HG02610 (cell line): ENCODE data around the gene SCNN1A.

ENCODE experiments used
- ATAC-seq: cut with Tn5 transposase; IDR thresholded peaks from one replicate; pipeline ENCODE4 v1.9.1; 2021; ENCODE audit warnings: mild to moderate bottlenecking, moderate library complexity; ENCODE audit not compliant: unreplicated experiment

The SCNN1A gene

DNA sequence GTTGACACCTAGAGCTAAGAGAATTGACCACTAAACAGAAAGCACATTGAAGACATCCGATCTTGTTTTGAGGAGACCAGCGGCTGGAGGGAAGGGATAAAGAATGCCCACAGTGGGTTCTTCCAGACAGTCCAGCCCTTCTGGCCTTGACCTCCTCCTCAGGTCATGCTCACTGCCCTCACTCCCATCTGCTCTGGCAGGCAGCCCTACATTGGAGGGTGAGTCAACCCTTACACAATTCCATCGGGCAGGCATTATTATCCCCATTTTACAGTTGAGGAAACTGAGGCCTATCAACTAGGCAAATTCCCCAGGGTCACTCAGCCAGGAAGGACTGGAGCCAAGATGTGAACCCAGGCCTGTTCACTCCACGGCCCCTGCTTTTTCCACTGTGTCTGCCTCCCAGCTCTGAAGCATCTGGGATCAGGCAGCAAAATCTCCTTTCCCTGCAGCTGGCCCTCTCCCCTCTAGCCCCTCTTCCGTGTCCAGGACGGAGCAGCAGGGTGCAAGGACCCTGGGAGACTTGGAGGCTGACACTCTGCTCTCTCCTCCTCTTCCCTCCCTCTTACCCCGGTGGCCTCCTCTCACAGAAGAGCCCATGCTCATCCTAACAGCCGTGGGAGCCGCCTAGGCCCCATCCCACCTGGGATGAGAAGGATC is 5.3 kb downstream of the SCNN1A start:
- no peak for ATAC-seq

DNA sequence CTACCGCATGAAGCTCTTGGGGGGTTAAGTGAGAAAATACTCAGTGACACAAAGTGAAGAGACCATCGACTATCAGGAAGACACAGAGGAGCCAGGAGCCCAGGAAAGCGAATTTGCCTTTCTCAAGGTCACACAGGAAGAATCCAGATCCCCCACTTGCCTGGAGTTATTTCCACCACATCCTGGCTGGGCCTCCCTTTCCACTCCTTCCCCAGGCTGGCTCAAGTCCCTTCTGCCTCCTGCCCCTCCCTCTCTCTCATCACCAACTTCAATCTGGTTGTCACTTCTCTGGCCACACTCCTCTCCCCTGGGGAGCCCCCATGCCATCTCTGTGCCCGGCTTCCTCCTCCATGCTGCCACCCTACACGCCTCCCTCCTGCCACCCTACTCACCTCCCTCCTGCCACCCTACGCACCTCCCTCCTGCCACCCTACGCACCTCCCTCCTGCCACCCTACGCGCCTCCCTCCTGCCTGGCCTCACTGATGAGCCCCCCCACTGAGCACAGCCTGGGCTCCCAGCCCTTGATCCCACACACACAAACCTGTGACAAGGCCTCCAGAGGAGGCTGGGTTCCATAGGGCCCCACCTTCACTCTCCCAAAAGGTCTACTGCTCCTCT is 6.3 kb downstream of the SCNN1A start:
- ATAC-seq = no peak

DNA sequence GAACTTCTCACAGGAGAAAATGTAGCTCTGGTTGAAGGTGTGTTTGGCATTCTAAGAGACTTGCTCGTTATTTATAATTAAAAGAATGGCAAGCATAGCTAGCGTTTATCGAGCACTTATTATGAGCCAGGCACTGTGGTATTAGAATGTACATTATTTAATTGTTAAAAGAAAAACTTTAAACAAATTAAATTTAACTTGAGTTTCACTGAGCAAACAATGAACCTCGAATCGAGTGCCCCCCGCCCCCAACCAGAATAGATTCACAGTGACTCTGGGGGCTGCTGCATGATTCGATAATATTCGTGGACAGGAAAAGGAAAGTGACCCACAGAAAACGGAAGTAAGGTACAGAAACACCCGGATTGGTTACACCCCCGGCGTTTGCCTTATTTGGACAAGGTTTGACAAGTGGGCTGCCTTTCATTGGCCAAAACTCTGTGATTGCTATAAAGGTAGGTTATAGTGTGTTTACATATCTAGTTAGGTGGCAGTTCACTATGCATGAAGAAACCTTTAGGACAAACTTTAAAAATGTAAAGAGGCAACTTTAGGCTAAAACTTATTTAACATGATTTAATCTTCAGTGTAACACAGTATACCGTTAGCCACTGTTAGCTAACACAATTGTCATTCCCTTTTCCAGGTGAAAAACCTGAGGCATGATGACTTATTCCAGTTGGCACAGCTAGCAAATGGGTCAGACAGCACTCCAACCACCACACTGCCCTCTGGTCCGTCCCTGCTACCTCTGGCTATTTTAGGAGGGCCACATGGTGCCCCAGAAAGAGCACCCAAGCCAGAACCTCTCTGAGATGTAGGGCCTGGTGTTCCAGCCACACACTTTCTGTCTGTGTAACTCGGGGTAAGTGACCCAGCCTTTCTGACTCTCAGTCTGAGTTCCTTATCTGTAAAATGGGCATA is 7.1 kb downstream of the SCNN1A start:
- no peak for ATAC-seq

DNA sequence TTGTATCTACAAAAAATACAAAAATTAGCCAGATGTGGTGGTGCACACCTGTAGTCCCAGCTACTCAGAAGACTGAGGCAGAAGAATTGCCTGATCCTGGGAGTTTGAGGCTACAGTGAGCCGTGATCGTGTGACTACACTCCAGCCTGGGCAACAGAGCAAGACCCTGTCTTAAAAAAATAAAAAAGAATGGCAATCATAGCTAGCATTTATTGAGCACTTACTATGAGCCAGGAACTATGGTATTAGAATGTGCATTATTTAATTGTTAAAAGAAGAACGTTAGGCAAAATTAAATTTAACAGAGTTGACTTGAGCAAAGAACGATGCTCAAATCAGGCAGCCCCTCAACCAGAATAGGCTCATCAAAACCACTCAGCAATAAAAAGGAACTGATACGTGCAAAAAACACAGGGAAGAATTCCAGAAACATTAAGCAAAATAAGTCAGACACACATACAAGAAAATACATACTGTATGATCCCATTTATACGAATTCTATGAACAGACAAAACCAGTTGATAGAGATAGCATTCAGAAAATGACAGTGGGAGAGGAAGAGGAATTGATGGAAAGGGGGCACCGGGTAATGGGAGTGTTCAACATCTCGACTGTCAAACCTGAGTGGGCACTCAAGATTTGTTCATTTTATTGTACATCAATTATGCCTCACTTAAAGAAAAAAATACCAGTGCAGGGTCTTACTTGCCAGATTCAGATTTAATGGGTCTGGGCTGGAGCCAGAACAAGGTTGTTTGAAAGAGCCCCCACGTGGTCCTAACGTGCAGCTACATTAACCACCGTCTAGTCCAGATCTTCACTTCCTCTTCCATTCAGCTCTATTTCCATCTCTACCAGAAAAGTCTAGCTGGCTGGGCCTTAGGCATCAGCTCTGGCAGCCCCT is 8.0 kb downstream of the SCNN1A start:
- no peak for ATAC-seq

DNA sequence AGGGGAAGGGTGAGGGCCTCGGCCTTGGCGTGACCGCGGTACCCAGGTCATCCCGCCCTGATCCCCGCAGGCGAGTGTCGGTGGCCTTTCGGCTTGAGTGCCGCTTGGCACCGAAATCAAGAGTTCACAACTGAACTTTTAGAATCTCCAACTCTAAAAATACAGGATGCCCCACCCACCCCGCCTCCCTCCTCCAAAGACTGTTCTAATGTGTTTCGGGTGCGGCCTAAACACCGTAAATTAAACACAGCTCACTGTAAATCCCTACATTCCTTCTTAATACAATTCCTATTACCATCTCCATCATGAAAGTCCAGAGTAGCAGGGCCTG is 11.4 kb downstream of the SCNN1A start:
- ATAC-seq = no peak

DNA sequence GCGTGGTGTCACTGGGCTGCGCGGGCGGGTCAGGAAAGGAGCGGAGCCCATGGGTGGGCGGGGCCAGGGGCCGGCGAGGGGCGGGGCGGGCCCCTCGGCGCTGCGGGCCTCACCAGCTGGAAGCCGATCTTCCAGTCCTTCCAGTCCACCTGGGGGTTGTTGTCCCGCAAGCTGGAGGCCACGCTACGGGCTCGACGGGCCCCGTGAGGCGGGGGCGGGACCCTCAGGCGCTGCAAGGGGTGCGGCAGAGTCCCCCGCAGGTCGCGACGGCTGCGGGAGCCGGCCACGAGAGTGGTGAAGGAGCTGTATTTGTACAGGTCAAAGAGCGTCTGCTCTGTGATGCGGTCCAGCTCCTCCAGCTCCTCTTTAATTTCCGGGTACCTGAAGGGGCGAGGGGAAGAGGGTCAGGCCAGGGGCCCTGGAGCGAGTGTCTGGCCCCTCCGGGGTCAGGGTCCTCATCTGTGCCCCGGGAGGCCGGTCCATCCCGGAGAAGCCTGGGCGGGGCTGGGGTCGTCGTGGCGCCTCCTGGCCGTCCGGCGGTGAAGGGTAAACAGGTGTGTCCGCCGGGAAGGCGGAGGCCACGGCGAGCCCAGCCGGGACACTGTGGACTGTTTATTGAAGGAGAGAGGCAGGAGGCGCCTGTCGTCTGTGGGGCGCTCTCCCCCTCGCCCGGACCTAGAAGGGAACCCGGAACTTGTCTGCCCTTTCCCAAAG is 11.9 kb downstream of the SCNN1A start:
- peak; percentile 53 for ATAC-seq

DNA sequence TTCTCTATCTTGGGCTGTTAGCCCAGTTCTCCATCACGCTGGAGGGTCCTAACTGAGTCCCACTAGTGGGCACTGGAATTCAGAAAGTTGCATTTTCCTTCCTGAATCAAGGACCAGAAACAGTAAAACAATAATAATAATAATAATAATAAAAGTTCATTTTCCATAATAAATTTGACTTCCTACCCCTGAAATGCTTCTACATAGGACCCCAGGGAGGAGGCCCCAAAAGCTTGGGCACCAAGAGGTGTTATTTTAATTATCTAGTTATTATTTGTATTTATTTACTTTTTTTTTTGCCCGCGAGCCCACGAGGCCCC is 12.4 kb downstream of the SCNN1A start:
- no peak for ATAC-seq

DNA sequence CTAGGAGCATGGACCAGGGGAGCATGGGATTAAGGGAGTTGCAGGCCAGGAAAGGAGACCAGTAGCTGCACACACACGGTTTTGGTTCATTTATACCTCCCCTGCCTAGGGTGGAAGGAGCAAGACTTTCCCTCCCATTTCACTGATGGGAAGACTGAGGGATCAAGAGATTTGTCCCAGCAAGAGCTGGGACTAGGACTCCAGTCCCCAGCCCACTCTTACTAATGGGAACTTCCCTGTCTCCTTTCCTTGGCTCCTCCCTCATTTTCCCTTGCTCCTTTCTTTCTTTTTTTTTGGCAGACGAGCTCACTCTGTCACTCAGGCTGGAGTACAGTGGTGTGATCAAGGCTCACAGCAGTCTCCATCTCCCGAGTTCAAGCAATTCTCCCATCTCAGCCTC is 13.0 kb downstream of the SCNN1A start:
- ATAC-seq = no peak

DNA sequence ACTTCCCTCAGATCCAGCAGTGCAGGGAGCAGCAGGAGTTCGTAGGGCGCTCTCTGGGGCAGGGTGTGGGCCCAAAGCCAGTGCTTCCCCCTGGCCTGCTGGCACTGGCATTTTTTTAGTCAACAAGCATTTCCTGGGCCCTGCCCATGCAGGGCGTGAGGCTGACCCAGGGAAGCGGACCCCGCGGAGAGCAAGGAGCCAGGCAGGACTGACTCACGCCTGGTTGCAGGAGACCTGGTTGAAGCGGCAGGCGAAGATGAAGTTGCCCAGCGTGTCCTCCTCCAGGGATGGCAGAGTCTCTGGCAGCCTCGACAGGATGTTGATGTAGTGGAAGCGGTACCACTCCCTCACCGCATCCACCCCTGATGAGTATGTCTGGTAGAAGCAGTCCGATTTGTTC is 13.5 kb downstream of the SCNN1A start:
- ATAC-seq = no peak

DNA sequence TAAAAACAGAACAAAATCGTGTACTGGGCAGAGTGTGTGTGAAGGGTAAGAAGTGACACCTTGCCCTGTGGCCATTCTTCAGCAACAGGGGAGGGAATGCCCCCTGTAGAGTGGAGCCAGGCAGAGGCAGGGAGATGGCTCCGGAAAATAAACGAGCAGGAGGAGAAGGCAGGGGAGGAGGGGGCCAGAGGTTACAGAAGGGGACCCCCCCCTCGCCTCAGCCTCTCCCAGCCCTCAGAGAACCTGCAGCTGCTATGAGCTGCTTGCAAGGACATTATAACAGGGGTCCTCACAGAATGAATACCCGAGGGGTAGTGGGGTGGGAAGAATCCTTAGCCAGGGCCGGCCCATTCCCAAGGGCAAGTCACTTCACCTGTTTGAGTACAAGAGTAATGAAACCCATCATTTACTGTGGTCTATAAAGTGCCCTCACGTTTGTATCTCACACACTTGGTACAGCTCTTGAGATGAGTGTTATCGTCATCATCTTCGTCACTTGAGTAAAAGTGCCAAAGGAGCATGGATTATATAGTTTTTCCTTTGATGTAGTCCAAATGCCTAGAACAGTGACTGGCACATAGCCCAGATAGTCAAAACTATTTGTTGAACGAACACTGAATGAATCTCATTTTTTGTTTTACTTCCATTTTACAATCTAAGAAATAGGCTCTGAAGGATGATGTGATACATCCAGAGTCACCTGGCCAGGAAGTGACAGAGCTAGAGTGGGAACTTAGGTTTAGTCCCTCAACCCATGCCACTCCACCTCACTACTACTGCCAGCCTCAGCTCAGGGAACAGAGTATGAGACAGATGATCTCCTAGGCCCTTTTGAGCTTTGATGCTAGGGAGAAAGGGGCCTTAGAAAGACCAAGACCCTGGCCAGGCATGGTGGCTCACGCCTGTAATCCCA is 14.5 kb downstream of the SCNN1A start:
- no peak for ATAC-seq

DNA sequence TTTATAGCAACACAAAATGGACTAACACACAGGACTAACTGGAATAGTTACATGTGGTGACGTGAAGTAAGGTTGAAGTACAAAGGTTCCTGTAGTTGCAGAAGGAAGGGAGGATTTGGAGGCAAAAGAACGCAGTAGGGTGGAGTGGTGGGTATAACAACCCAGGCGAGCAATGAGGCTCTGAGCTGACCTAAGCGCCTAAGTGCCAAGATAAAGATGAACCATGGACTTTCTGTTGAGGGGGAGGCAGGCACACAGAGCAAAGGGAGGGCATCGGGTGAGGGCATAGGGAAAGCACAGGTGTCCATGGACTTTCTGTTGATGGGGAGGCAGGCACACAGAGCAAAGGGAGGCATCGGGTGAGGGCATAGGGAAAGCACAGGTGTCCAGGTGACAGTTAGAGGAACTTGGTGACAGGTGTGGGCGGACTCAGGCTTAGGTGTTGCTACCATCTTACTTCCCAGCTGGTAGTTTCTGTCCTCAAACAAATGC is 15.2 kb downstream of the SCNN1A start:
- ATAC-seq = no peak

DNA sequence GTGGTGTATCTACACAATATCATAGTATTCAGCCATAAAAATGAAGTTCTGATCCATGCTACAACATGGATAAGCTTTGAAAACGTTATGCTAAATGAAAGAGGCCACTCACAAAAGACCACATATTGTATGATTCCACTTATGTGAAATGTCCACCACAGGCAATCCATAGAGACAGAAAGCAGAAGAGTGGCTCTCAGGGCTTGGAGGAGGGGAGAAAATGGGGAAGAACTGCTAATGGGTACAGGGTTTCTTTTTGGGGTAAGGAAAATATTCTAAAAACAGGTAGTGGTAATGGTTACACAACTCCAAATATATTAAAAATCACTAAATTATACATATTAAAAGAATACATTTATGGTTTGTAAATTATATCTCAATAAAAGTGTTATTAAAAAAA is 16.5 kb downstream of the SCNN1A start:
- ATAC-seq = no peak

DNA sequence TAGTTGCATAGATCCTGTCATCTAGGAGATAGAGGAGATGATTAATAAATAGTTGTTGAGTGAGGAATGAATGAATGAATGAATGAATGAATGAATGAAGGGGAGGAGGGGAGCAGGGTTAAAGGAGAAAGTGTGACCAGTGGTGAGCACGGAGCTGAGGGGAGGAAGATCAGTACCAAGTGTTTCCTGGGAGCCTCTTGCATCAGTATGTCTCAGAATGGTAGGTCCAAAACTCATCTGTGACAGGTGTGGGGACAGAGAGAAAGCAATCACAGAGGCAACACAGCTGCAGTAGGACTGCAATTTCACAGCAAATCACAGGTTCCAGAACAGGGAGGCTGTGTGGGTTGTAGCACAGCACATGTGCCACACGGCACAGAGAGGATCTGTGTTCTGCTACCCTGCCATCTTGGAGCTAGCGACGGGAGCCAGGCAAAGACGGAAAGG is 19.0 kb downstream of the SCNN1A start:
- ATAC-seq = no peak

DNA sequence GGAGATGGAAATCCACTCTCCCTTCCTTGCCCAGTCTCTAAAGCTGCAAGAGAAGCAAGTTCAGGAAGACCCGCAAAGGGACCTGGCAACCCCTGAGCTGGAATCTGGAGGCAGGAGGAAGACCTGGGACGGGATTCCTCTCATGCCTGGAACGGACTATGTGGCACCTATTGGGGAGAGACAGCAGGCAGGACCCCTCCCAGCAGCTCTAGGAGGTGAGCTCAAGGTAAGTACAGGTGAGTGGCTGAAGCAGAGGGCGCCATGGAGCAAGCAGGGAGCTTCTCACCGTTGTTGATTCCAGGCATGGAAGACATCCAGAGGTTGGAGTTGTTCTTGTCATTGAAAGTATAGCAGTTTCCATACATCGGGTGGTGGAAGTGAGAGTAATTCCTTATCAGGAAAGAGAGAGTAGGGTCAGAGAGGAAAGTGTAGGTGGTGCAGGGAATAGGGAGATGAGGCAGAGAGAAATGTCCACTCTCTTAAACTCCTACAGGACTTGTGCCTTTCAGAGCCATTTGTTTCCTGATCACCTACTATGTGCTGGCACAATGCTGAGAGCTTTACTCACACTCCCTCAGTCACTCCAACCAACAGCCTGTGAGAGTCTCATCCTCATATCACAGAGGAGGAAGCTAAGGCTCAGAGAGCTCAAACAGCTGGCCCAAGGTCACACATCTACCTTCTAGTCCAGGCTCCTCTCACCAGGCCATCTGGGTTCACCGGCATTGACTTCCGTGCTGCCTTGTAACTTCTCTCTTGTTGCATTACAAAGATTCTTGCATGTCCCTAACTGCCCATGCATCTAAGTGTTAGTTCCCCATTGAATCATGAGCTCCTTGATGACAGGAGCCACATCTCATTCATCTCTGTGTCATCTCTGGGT is 19.6 kb downstream of the SCNN1A start:
- no peak for ATAC-seq

DNA sequence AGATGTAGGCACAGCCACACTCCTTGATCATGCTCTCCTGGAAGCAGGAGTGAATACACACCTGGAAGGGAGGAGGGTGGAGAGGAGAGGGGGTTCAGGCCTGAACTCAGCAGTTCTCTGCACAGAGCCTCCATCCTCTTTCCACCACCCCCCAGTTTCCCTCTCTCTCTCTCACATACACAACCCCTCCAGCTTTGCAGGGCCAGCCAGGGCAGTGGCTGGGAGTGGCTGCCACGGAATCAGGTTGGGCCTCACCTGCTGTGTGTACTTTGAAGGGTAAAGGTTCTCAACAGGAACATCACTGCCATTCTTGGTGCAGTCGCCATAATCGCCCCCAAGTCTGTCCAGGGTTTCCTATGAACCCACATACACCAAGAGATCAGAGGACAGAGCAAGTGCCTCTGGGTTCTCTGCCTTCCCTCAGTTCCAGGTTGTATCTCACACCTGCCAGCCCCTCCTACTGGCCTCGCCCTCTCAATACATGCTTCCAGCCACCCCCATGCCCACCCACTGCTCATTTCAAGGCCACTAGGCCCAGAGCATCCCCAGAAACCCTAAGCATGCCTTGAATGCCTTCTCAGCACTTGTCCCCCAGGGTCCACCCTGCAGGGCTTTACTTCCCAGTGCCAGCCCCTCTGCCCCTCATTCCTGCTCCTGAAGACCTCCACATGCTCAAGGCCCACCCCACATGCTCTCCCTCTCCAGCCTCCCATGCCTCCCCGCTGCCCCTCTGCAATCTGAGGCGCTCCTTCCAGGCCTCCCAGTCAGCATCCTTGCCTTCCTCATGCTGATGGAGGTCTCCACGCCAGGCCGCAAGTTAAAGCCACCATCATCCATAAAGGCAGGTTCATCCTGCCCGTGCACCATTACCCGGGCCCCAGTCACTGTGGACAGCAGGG is 20.6 kb downstream of the SCNN1A start:
- no peak for ATAC-seq

DNA sequence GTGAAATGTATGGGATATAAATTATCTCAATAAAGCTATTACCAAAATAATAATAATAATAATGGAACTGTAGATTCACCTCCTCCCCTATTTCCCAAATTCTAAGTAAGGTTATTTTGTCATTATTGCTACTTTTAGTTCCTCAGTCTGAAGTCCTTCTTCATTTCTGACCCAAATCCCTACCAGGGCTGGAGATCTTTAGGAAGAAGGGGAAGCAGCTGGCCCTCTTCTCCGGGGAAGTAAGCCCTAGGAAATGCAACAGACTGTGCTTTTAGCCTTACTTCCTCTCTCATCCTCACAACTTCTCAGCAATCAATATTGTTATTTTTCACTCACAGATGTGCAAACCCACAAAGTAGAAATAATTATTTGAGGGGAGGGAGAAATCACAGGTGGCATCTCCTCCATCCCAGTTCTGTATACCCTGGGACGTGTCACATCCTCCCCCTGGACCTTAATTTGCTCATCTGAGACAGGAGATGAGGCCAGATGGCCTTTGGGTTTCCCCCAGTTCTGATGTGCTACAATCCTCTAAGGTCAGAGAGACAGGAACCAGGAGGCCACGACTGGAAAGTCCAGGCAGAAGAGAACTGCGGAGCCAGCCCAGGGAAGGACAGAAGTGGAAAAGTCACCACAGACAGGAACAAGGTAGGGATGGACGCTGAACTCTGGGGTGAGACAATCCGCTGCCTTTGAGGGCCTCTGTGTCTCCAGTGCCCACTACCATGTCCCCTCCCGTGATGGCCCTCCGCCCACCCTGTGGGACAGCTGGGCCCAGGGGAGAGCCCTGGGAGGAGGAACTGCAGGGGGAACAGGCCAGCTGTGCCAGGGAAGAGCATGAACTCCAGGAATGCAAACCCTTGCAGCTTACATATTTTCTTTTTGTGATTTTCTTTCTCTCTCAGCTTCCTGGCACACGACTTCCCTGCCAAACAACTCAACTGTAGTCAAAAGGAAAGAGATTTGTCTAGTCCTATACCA is 22.9 kb downstream of the SCNN1A start:
- no peak for ATAC-seq
